Measurements from ENCODE around the gene GLDC.
A peak's percentile ranks its signal among the peaks of the same experiment; 100 is the strongest.
"Not testable (repeated sequence)": the region's sequence is repeated elsewhere in the genome, so short reads cannot be mapped to it uniquely, and the experiment has no call there.

Gene GLDC

DNA sequence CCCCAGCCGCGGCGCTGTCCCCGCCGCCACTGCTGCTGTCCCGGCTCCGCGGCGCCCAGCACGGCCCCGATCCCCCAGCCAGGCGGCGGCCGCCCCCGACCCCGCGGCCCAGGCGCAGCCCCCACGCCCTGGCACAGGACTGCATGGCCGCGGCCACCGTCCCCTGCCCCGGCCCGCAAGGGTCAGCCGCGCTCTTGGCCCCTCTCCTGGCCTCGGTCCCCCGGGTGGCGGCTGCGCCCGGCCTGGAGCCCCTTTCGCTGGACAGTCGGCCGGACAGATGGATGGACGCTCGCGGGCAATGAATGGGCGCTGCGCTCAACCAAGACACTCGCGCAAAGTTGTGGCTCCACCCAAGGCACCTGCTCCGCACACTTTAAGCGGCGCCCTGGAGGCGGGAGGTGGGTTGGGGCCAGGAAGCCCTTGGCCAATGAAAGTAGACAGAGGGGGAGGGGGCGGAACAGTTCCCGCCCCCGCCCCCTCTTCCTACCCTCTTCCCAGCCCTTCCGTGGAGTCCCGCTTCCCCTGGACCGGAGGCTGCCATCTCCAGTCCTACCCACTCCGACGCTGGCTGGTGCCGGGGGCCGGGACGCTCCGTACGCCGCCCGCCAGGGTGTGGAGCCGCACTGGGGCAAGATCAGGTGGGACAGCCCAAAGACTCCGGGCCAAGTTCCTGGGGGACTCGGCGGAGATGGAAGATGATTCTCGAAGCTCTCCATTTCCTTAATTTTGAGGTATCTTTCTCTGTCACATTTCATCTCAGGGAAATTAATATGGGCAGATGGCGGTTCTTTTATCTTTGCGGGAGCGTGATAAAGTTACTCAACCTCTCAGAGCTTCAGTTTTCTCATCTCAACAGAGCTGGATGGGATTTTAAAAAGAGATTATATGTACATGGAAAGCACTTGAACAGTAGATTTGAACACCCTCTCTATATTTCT, at the start of gene GLDC:
TSS of gene GLDC (minus strand) at position 375 of the 938 bp plus-strand sequence. CDS start at position 145, 230 bp downstream.
- H3K4me3 Mint-ChIP-seq: peak within 1 kb of the TSS; percentile 74
- H3K36me3 Mint-ChIP-seq: no peaks in the 10 kb centered on the region
- ATAC-seq (peak; percentile 70), DNase-seq (ENCODE audit: low spot score in 2 of 2) (peak; percentile 8 to 56)
- H3K27ac Mint-ChIP-seq: peak within 1 kb of the TSS; percentile 1
- H3K9me3 Mint-ChIP-seq: no peaks in the 10 kb centered on the region
- H3K4me1 Mint-ChIP-seq: peaks cover 22% of the 10 kb centered on the region

DNA sequence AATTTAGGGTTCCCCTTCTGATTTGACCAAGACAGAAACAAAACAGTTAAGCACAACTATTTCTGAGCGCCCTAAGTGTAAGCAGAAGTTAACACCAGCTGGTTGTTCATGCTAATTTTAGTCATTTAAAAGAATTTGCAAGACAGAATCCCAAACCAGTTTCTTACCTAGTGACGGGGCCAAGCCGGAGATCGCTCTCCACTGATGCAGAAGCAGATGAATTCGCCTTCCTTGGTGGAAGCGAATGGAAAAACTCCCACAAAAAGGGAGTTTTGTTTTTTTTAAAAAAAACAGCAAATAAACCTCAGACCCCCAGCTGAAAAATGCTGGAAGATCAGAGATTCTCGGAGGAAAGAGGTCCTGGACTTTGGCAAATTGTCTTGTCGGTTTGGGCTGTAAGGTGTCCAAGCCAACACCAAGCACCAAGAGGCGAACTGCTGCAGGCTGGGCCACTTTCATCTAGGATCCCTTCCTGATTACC, 47.4 kb upstream of the GLDC start:
- Mint-ChIP-seq H3K9me3 (no peaks in the 10 kb centered on the region), H3K4me3 (no peak overlapping the region), H3K4me1 (no peaks in the 10 kb centered on the region), H3K36me3 (no peaks in the 10 kb centered on the region), H3K27ac (no peak overlapping the region)
- no peak for ATAC-seq
- DNase-seq (ENCODE audit: low spot score in 2 of 2): no peak

DNA sequence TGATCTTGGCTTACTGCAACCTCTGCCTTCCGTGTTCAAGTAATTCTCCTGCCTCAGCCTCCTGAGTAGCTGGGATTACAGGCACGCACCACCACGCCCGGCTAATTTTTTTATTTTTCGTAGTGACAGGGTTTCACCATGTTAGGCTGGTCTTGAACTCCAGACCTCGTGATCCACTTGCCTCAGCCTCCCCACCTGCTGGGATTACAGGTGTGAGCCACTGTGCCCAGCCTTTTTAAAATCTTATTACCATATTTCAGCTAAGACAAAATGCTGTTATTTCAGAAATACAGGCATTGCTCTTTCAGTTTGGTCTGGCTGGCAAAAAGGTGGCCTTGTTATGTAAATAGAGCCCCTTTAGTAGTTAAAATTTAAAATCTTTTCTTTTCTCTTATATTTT, 46.9 kb upstream of the GLDC start:
- H3K9me3 Mint-ChIP-seq: no peaks in the 10 kb centered on the region
- H3K27ac Mint-ChIP-seq: no peak overlapping the region
- ATAC-seq (no peak), DNase-seq (ENCODE audit: low spot score in 2 of 2) (no peak)
- H3K4me1 Mint-ChIP-seq: no peaks in the 10 kb centered on the region
- H3K36me3 Mint-ChIP-seq: no peaks in the 10 kb centered on the region
- no peak overlapping the region for H3K4me3 Mint-ChIP-seq

DNA sequence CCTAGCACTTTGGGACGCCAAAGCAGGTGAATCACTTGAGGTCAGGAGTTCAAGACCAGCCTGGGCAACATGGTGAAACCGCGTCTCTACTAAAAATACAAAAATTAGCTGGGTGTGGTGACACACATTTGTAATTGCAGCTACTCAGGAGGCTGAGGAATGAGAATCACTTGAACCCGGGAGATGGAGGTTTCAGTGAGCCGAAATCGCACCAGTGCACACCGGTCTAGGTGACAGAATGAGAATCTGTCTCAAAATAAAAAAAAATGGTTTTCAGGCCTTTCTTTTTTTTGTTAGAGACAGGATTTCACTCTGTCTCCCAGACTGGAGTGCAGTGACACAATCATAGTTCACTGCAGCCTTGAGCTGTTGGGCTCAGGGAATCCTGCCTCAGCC, 45.1 kb upstream of the GLDC start:
- not testable (repeated sequence) for H3K4me1 Mint-ChIP-seq; H3K4me3 Mint-ChIP-seq; H3K36me3 Mint-ChIP-seq; H3K9me3 Mint-ChIP-seq; H3K27ac Mint-ChIP-seq; ATAC-seq; DNase-seq (ENCODE audit: low spot score in 2 of 2)

DNA sequence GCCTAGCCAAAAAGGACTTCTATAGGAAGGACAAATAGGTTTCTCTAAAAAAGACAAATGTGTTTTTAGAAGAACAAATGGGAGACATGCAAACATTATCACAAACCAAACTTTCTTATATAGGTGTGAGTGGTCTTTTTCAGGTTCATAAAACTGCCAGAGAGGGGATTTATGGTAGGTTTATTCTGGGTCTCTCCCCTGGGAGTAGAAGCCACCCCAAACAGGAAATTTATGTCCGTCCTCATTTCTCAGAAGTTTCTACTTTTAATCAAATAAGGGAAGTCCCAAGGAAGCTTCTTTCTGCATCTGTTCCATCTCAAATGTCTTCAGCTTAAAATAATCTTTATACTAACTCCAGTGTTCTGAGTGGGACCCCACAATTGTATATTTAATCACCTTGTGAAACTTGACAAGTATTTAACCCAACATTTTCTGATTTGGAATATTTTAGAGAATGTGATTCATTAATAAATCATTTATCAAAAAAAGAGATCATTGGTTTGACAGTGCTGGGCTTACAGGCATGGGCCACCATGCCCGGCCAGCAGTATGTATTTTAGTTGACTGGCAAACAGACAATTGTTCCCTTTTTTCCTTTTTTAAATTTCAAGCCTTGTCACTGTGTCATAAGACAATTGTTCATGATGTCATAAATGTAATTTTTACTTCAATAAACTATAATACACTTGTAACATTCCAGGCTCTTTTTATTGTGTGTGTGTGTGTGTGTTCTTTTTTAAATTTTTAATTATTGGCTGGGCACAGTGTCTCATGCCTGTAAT, 44.6 kb upstream of the GLDC start:
- Mint-ChIP-seq H3K9me3 (no peaks in the 10 kb centered on the region), H3K27ac (no peak overlapping the region), H3K4me1 (no peaks in the 10 kb centered on the region), H3K4me3 (no peak overlapping the region), H3K36me3 (no peaks in the 10 kb centered on the region)
- DNase-seq (ENCODE audit: low spot score in 2 of 2): no peak
- no peak for ATAC-seq

DNA sequence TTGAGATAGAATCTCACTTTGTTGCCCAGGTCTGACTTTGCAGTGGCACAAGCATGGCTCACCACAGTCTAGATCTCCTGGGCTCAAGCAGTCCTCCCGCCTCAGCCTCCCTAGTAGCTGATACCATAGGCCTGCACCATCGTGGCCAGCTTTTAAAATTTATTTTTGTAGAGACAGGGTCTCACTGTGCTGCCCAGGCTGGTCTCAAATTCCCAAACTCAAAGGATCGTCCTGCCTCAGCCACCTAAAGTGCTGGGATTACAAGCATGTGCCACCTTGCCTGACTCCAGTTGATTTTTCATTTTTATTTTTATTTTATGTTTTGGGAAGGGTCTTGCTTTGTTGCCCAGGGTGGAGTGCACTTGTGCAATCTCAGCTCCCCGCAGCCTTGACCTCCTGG, 41.7 kb upstream of the GLDC start:
- DNase-seq (ENCODE audit: low spot score in 2 of 2) (no peak), ATAC-seq (no peak)
- no peak overlapping the region for H3K4me3 Mint-ChIP-seq
- peaks cover under 1% of the 10 kb centered on the region for H3K36me3 Mint-ChIP-seq
- H3K9me3 Mint-ChIP-seq: no peaks in the 10 kb centered on the region
- peaks cover 13% of the 10 kb centered on the region for H3K4me1 Mint-ChIP-seq
- H3K27ac Mint-ChIP-seq: no peak overlapping the region

DNA sequence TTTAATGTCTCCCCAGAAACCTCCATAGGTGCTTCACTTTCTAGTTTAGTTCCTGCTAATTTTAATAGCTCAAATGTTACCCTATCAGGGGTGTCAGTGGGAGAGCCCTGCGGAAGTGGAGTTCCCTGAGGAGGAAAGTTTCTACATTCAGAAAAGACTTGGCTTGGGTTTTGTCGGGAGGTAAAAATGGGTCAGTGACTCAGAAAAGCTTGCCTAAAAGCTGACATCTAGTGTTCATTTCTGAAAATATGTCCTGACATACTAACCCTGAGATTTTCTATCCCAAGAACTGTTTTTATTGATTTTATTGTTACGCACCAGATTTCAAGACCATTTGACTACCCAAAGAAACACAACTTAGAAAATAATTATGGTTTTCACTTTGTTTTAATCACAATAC, 40.9 kb upstream of the GLDC start:
- DNase-seq (ENCODE audit: low spot score in 2 of 2) (no peak), ATAC-seq (no peak)
- H3K36me3 Mint-ChIP-seq: peaks cover 9% of the 10 kb centered on the region
- no peak overlapping the region for H3K4me3 Mint-ChIP-seq
- H3K9me3 Mint-ChIP-seq: no peaks in the 10 kb centered on the region
- H3K4me1 Mint-ChIP-seq: peaks cover 13% of the 10 kb centered on the region
- H3K27ac Mint-ChIP-seq: no peak overlapping the region

DNA sequence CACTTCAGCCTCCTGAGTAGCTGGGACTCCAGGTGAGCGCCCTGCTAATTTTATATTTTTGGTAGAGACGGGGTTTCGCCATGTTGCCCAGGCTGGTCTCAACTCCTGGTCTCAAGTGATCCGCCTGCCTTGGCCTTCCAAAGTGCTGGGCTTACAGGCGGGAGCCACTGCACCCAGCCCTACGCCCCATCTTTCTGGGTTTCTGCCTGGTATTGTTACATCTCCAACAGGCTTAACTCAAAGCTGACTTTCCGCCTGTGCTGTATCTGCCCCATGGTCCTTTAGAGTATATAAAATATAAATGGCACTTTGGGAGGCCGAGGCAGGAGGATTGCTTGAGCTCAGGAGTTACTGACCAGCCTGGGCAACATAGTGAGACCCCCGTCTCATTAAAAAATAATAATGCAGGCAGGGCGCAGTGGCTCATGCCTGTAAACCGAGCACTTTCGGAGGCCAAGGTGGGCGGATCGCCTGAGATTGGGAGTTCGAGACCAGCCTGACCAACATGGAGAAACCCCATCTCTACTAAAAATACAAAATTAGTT, 36.5 kb upstream of the GLDC start:
- Mint-ChIP-seq H3K4me1 (peaks cover 20% of the 10 kb centered on the region), H3K9me3 (no peaks in the 10 kb centered on the region), H3K36me3 (peaks cover 20% of the 10 kb centered on the region), H3K4me3 (peak overlapping the region; percentile 91), H3K27ac (peak overlapping the region; percentile 99)
- no peak for DNase-seq (ENCODE audit: low spot score in 2 of 2)
- ATAC-seq: no peak

DNA sequence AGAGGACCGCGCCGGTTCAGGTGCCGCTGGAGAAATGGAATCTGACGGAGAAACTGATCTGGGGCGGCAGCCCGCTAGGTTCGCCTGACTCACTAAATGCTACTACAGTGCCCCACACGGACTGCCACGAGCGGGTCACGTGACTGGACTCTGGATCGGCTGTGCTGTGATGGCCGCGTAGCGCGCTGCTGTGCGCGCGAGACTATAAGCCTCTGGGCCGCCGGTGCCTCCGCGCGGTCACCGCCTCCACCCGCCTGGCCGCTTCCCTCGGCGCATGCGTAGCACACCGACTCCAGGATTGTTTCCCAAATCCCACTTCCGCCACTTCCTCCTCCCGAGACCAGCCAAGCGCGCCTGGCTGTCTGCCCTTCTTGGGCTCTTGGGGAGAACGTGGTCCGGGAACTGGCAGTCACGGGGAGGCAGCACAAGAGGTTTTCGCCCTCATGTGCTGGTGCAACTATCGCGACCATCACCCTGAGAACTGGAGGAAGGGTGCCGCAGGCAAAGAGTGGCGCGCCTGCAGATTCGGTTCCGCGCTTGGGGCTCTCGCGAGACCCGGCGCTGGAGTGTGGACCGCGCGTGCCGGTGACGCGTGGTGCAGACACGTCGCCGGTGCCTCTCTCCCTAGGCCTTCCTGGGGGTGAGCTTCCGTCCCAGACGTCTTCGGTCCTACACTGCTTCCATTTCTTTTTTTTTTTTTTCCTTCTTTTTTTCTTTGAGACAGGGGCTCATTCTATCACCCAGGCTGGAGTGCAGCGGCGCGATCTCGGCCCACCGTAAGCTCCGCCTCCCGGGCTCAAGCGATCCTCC, 35.8 kb upstream of the GLDC start:
- Mint-ChIP-seq H3K36me3 (peaks cover 20% of the 10 kb centered on the region), H3K4me1 (peaks cover 20% of the 10 kb centered on the region), H3K27ac (peak overlapping the region; percentile 99), H3K4me3 (peak overlapping the region; percentile 91), H3K9me3 (no peaks in the 10 kb centered on the region)
- DNase-seq (ENCODE audit: low spot score in 2 of 2) (peak; percentile 75 to 92), ATAC-seq (peak; percentile 94)

DNA sequence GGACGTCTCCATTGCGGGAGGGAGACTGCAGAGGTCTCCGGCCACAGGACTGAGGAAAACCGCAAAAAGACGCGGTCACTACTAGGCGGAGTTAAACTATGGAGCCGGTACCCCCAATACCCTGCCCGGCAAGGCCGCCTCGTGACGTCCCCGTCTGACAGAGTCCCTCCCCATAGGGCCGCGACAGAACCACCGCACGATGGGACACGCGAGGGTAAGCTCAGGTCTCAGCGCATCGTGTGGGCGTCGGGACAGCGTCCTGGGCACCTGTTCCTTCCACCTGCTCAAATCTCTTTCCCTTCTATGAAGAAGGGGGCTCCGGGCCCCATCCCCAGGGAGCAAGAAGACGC, 35.2 kb upstream of the GLDC start:
- peak overlapping the region; percentile 91 for H3K4me3 Mint-ChIP-seq
- H3K9me3 Mint-ChIP-seq: no peaks in the 10 kb centered on the region
- H3K36me3 Mint-ChIP-seq: peaks cover 20% of the 10 kb centered on the region
- no peak for DNase-seq (ENCODE audit: low spot score in 2 of 2)
- peak overlapping the region; percentile 99 for H3K27ac Mint-ChIP-seq
- H3K4me1 Mint-ChIP-seq: peaks cover 20% of the 10 kb centered on the region
- peak; percentile 65 for ATAC-seq

DNA sequence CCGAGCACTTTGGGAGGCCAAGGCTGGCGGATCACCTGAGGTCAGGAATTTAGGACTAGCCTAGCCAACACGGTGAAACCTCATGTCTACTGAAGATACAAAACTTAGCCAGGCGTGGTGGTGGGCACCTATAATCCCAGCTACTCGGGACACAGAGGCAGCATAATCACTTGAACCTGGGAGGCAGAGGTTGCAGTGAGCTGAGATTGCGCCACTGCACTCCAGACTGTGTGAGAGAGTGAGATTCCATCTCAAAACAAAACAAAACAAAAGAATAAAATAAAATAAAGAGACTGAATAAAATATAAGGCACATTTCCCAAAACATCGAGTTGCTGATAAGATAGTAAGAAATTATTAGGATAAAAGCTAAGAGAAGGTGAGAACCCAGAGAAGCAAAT, 32.3 kb upstream of the GLDC start:
- Mint-ChIP-seq H3K4me1 (peaks cover 10% of the 10 kb centered on the region), H3K4me3 (no peak overlapping the region), H3K9me3 (no peaks in the 10 kb centered on the region), H3K27ac (no peak overlapping the region), H3K36me3 (peaks cover 20% of the 10 kb centered on the region)
- DNase-seq (ENCODE audit: low spot score in 2 of 2) (no peak), ATAC-seq (no peak)

DNA sequence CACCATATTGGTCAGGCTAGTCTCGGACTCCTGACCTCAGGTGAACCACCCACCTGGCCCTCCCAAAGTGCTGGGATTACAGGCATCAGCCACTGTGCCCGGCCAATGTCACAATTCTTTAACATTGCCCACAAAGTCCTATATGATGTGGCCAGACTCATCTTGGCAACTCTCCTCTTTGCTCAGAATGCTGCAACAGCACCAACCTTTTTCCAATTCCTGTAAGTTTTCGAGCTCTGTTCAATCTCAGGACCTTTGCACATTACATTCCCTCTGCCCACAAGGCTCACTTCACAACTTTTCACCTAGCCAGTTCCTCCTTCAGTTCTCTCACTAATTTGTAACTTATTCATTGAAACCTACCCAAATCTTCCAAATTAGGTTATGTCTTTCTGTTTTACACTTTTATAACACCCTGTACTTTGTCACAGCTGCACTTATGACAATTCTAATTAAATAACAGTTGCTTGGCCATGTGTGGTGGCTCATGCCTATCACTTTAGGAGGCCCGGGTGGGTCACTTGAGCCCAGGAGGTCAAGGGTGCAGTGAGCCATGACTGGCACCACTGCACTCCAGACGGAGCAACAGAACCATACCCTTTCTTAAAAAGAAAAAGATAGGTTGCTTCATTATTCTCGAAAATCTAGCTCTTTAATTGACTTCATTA, 30.9 kb upstream of the GLDC start:
- no peak overlapping the region for H3K27ac Mint-ChIP-seq
- H3K36me3 Mint-ChIP-seq: peaks cover 11% of the 10 kb centered on the region
- ATAC-seq: no peak
- no peaks in the 10 kb centered on the region for H3K9me3 Mint-ChIP-seq
- H3K4me3 Mint-ChIP-seq: no peak overlapping the region
- no peak for DNase-seq (ENCODE audit: low spot score in 2 of 2)
- H3K4me1 Mint-ChIP-seq: peaks cover 7% of the 10 kb centered on the region

DNA sequence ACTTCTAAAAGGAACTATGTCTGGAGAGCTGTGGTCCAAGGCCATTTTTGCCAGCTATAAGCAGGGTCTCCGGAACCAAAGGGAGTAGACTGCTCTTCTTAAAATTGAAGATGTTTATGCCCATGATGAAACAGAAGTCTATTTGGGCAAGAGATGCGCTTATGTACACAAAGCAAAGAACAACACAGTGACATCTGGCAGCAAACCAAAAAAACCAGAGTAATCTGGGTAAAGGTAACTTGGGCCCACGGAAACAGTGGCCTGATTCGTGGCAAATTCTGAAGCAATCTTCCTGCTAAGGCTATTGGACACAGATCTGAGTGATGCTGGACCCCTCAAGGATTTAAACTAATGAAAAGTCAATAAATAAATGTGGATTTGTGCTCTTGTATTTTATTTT, 29.7 kb upstream of the GLDC start:
- H3K4me1 Mint-ChIP-seq: peaks cover 1% of the 10 kb centered on the region
- DNase-seq (ENCODE audit: low spot score in 2 of 2): no peak
- H3K4me3 Mint-ChIP-seq: no peak overlapping the region
- H3K9me3 Mint-ChIP-seq: no peaks in the 10 kb centered on the region
- no peaks in the 10 kb centered on the region for H3K36me3 Mint-ChIP-seq
- no peak for ATAC-seq
- H3K27ac Mint-ChIP-seq: no peak overlapping the region

DNA sequence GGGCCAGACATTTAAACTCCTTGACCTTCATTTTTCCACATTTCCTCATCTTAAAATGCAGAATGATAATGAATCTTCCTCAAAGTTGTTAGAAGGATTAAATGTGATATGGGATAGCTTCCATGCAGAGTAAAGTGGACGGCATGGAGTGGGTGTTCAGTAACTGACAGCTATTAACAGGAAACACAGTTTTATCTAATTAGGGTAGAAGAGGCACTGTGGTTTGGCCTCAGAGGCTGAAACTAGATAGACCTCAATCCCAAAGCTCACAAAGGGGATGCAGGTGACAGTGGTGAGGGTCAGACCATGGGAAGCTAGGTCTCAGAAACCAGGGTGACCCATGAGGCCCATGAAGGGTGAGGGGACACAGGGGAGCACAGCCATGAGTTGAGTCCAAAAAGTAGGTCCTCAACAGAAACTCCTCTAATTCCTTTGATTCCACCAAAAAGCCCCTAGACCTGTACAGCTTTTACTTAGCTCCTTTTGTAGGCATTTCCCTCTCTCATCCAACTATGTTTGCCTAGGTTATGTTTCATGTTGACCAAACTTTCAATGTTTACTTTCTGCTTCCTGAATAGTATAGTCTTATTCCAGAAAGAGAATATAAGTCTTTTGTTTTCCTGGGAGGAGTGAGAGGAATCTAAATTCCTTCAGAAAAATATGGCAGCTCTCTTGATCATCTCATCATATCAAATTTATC, 27.9 kb upstream of the GLDC start:
- no peak for ATAC-seq
- no peaks in the 10 kb centered on the region for H3K9me3 Mint-ChIP-seq

More for the DNA sequence above, 27.9 kb upstream of the GLDC start:
- DNase-seq (ENCODE audit: low spot score in 2 of 2): no peak
- H3K36me3 Mint-ChIP-seq: no peaks in the 10 kb centered on the region
- H3K27ac Mint-ChIP-seq: no peak overlapping the region
- H3K4me1 Mint-ChIP-seq: no peaks in the 10 kb centered on the region
- H3K4me3 Mint-ChIP-seq: no peak overlapping the region
